ENCODE measurements around the gene RAMACL. TPM values are rescaled to one million over a fixed set of nuclear protein-coding genes. Genes with fewer than 3 reads are reported as not detected.

RAMACL gene
- total and polyA plus RNA-seq, 10 donors, result 0.23 to 6.9 (median 2.9) TPM

DNA sequence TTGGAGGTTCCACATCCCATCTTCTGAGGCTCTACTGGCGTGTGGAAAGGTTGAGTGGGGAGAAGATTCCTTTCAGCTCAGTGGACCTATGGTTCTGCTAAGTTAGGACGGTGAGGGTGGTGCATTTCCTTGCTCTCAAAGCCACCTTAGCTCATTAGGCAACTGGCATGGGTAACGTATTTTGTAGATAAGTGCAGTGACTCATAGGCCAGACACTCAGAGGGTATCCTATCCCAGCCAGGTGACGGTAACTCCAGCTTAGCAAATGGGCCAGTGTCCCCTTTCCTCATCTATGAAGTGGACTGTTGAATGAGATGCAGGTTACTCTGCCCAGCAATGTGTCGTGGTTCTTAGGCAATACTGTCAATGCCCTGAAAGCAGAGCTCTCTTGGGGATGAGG, 36.8 kb upstream of the RAMACL start:
- Histone ChIP-seq H3K4me1 (peaks cover 6 to 67% (median 29%) of the 10 kb centered on the region in 6 donors), H3K4me3 (no peak overlapping the region), H3K27ac (peak overlapping the region in 2 of 8 donors; percentile 45 to 91), H3K27me3 (replicated peaks in 1 of 7) (peaks cover 0 to 26% (median 4%) of the 10 kb centered on the region in 7 donors), H3K9me3 (no peaks in the 10 kb centered on the region), H3K36me3 (peaks cover 0 to 8% (median 0%) of the 10 kb centered on the region in 6 donors)
- WGBS, 5 donors, result 67 to 80% (median 76%) methylated on average over 5 of the region's 5 CpGs
- TF ChIP-seq, protein P1, sequence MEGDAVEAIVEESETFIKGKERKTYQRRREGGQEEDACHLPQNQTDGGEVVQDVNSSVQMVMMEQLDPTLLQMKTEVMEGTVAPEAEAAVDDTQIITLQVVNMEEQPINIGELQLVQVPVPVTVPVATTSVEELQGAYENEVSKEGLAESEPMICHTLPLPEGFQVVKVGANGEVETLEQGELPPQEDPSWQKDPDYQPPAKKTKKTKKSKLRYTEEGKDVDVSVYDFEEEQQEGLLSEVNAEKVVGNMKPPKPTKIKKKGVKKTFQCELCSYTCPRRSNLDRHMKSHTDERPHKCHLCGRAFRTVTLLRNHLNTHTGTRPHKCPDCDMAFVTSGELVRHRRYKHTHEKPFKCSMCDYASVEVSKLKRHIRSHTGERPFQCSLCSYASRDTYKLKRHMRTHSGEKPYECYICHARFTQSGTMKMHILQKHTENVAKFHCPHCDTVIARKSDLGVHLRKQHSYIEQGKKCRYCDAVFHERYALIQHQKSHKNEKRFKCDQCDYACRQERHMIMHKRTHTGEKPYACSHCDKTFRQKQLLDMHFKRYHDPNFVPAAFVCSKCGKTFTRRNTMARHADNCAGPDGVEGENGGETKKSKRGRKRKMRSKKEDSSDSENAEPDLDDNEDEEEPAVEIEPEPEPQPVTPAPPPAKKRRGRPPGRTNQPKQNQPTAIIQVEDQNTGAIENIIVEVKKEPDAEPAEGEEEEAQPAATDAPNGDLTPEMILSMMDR (IDR thresholded peaks at IDR 0.05 in 8 of 11, conservative IDR thresholded peaks at IDR 0.05 in 3 of 11), result no peak
- TF ChIP-seq POLR2AphosphoS5 (IDR thresholded peaks at IDR 0.05) (no peak), POLR2A (IDR thresholded peaks at IDR 0.05) (no peak)
- intact Hi-C loops (cut with DNase I; ENCODE audit: low total_unique reads), result no loop called here
- DNase-seq, result no peak

DNA sequence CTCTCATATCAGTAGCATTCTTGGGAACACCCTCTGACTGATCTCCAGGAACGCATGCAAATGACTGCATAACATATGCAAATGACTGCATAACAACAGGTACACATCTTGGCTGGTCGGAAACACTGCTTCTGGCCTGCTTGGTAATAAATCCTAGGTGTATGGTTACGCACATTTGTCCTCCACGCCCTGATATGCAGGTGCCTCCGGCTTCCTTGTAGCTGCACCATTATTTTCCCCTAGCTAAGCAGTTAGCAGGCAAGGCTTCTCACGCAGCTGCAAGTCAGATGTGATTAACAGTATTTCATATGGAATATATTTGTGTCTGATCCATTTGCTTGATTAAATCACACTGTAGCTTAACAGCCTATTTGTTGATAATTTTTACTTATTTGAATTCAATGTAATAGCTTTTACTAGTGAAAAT, 34.6 kb upstream of the RAMACL start:
- Histone ChIP-seq H3K36me3 (peaks cover 0 to 19% (median 0%) of the 10 kb centered on the region in 6 donors), H3K27ac (peak overlapping the region in 4 of 8 donors; percentile 3 to 29 (median 20)), H3K4me3 (no peak overlapping the region), H3K4me1 (peaks cover 0 to 53% (median 19%) of the 10 kb centered on the region in 6 donors), H3K9me3 (no peaks in the 10 kb centered on the region), H3K27me3 (replicated peaks in 1 of 7) (peaks cover 0 to 14% (median under 1%) of the 10 kb centered on the region in 7 donors)
- WGBS, 5 donors, result 69 to 86% (median 75%) methylated on average over 6 of the region's 6 CpGs
- DNase-seq, result no peak
- TF ChIP-seq POLR2AphosphoS5 (IDR thresholded peaks at IDR 0.05) (no peak), POLR2A (IDR thresholded peaks at IDR 0.05) (no peak)
- TF ChIP-seq, protein P1 (IDR thresholded peaks at IDR 0.05 in 8 of 11, conservative IDR thresholded peaks at IDR 0.05 in 3 of 11), result no peak
- intact Hi-C loops (cut with DNase I; ENCODE audit: low total_unique reads), result no loop called here

DNA sequence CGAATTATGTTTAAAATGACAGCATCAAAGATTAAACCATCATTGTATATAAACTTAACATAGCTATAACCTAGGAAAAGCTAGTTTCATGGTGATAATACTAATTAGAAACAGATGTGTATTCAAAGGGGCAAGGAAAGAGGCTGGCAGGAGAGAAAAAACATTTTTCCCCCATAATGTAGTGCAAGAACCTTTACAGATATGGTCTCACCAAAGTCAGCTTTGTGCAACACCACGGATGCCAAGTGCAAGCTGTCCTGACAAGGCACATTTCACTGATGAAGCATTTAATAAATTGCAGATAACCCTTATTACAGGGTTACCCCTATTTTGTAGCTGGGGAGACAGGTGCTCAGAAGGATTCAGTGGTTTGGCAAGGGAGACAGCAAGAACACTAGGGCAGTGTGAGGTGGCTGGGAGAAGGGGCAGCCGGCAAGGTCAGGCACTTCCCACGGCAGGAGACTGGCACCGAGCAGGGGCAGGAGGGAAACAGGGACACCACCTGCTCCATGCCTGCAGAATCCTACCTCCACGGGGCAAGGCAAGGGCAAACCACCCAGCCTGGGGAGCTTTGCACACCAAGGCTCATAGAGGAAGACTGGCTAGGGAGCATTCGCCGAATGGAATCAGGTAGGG, 34.1 kb upstream of the RAMACL start:
- Histone ChIP-seq H3K4me1 (peaks cover 0 to 52% (median 16%) of the 10 kb centered on the region in 6 donors), H3K27me3 (replicated peaks in 1 of 7) (peaks cover 0 to 10% (median 0%) of the 10 kb centered on the region in 7 donors), H3K9me3 (no peaks in the 10 kb centered on the region), H3K4me3 (no peak overlapping the region), H3K36me3 (peaks cover 0 to 19% (median 0%) of the 10 kb centered on the region in 6 donors), H3K27ac (peak overlapping the region in 3 of 8 donors; percentile 1 to 20 (median 3))
- no peak for TF ChIP-seq POLR2A (IDR thresholded peaks at IDR 0.05)
- TF ChIP-seq POLR2AphosphoS5 (IDR thresholded peaks at IDR 0.05), result peak in 1 of 3 donors; percentile 20
- intact Hi-C loops (cut with DNase I; ENCODE audit: low total_unique reads), result no loop called here
- no peak for DNase-seq
- WGBS, 5 donors, result 68 to 82% (median 78%) methylated on average over 8 of the region's 8 CpGs

DNA sequence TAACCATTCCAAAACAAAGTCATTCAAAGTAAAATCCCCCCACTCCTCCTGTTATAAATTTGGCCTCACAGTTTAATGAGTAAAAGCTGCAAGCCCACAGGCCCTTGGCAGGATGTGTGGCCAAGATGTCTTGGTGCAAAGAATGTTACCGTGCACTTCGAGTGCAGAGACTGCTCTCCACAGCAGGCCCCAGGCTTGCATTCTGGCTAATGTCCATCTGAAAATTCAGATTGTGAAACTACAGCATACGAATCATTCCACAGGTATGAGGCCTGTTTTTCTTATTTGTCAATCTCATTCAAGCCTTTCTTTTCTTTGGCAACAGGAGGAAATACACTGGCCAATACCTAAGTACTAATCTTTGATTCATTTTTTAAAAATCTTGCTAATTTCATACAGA, 33.4 kb upstream of the RAMACL start:
- Histone ChIP-seq H3K27me3 (replicated peaks in 1 of 7) (peaks cover 0 to 3% (median 0%) of the 10 kb centered on the region in 7 donors), H3K4me3 (no peak overlapping the region), H3K27ac (no peak overlapping the region), H3K9me3 (no peaks in the 10 kb centered on the region), H3K4me1 (peaks cover 0 to 52% (median 17%) of the 10 kb centered on the region in 6 donors), H3K36me3 (peaks cover 0 to 19% (median 0%) of the 10 kb centered on the region in 6 donors)
- no peak for DNase-seq
- 65 to 81% (median 76%) methylated on average over 3 of the region's 3 CpGs for WGBS, 5 donors
- TF ChIP-seq POLR2AphosphoS5 (IDR thresholded peaks at IDR 0.05), result no peak
- TF ChIP-seq, protein P1 (IDR thresholded peaks at IDR 0.05 in 8 of 11, conservative IDR thresholded peaks at IDR 0.05 in 3 of 11), result no peak
- TF ChIP-seq POLR2A (IDR thresholded peaks at IDR 0.05), result no peak
- intact Hi-C loops (cut with DNase I; ENCODE audit: low total_unique reads), result no loop called here
